Activated T-cell treated with anti-CD3 and anti-CD28 coated beads for 4 hours (primary cell): Measurements from ENCODE around the gene TTC12.
A peak's percentile ranks its signal among the peaks of the same experiment; 100 is the strongest.

Experiments
- DNase-seq: peaks from one replicate; pipeline ENCODE4 v3.0.0-alpha.2; 2020

The TTC12 gene

GRCh38 chr11:113314389-113315301 is at the start of gene TTC12:
TSS of gene TTC12 (plus strand) at chr11:113314583. CDS start at chr11:113316258, 1,675 bp downstream.
- peak; percentile 90 for DNase-seq

GRCh38 chr11:113265362-113265761 is 49.0 kb upstream of the TTC12 start:
- no peak for DNase-seq

- DNase-seq: no peak
These were observed 46.9 kb upstream of the TTC12 start for GRCh38 chr11:113267493-113267892.

- no peak for DNase-seq
These were observed 45.3 kb upstream of the TTC12 start for GRCh38 chr11:113269096-113269495.

- no peak for DNase-seq
These were observed 44.7 kb upstream of the TTC12 start for GRCh38 chr11:113269636-113270035.

GRCh38 chr11:113270080-113270479 is 44.3 kb upstream of the TTC12 start:
- no peak for DNase-seq

- no peak for DNase-seq
These were observed 42.7 kb upstream of the TTC12 start for GRCh38 chr11:113271551-113272245.

- DNase-seq: no peak
These were observed 42.1 kb upstream of the TTC12 start for GRCh38 chr11:113272281-113272680.

GRCh38 chr11:113272927-113273615 is 41.3 kb upstream of the TTC12 start:
- no peak for DNase-seq

GRCh38 chr11:113273720-113274119 is 40.7 kb upstream of the TTC12 start:
- no peak for DNase-seq

GRCh38 chr11:113274713-113275582 is 39.4 kb upstream of the TTC12 start:
- no peak for DNase-seq

- DNase-seq: no peak
These were observed 38.8 kb upstream of the TTC12 start for GRCh38 chr11:113275602-113276001.

- DNase-seq: no peak
These were observed 37.9 kb upstream of the TTC12 start for GRCh38 chr11:113276466-113276865.

- DNase-seq: no peak
These were observed 36.5 kb upstream of the TTC12 start for GRCh38 chr11:113277907-113278306.

- no peak for DNase-seq
These were observed 35.9 kb upstream of the TTC12 start for GRCh38 chr11:113278481-113278880.

- DNase-seq: no peak
These were observed 35.5 kb upstream of the TTC12 start for GRCh38 chr11:113278925-113279324.

- DNase-seq: no peak
These were observed 34.8 kb upstream of the TTC12 start for GRCh38 chr11:113279591-113279990.

GRCh38 chr11:113281052-113281725 is 33.2 kb upstream of the TTC12 start:
- no peak for DNase-seq

- no peak for DNase-seq
These were observed 31.4 kb upstream of the TTC12 start for GRCh38 chr11:113282898-113283437.

GRCh38 chr11:113283881-113284280 is 30.5 kb upstream of the TTC12 start:
- no peak for DNase-seq

GRCh38 chr11:113286009-113286408 is 28.4 kb upstream of the TTC12 start:
- no peak for DNase-seq
